ENCODE measurements around the gene UGT2A2. TPM values are rescaled to one million over a fixed set of nuclear protein-coding genes. Genes with fewer than 3 reads are reported as not detected.
"Not testable (repeated sequence)": the region's sequence is repeated elsewhere in the genome, so short reads cannot be mapped to it uniquely, and the experiment has no call there.

The UGT2A2 gene
- total RNA-seq, result not detected
- not detected for polyA plus RNA-seq
- long read RNA-seq, donor 1, result 0 reads
- long read RNA-seq, donor 2, result 0 reads
- long read RNA-seq, donor 3, result 0 reads

GRCh38 chr4:69639542-69639941, at the start of gene UGT2A2:
TSS of gene UGT2A2 (minus strand) at chr4:69639642. CDS start at chr4:69639640, 2 bp downstream.
- intact Hi-C loops (cut with DNase I), result no loop called here
- Histone ChIP-seq H3K36me3 (no peaks in the 10 kb centered on the region), H3K4me1 (ENCODE audit: insufficient read depth) (no peaks in the 10 kb centered on the region), H3K27ac (no peak within 1 kb of the TSS), H3K9me3 (no peaks in the 10 kb centered on the region), H3K27me3 (no peaks in the 10 kb centered on the region), H3K4me3 (no peak within 1 kb of the TSS)
- WGBS, 3 donors, result 90 to 93% (median 91%) methylated on average over 3 of the region's 3 CpGs
- TF ChIP-seq EP300 (IDR thresholded peaks at IDR 0.05) (no peak), POLR2A (IDR thresholded peaks at IDR 0.05) (no peak), CTCF (IDR thresholded peaks at IDR 0.05) (no peak)
- no peak for DNase-seq

GRCh38 chr4:69684804-69685203, 45.4 kb upstream of the UGT2A2 start:
- no peaks in the 10 kb centered on the region for H3K4me1 ChIP-seq (ENCODE audit: insufficient read depth)
- H3K36me3 ChIP-seq, result no peaks in the 10 kb centered on the region
- no peak for DNase-seq
- H3K4me3 ChIP-seq, result no peak overlapping the region
- TF ChIP-seq CTCF (IDR thresholded peaks at IDR 0.05), result no peak
- no peak overlapping the region for H3K27ac ChIP-seq
- WGBS, 3 donors, result 55 to 63% (median 60%) methylated on average over 4 of the region's 4 CpGs
- H3K9me3 ChIP-seq, result no peaks in the 10 kb centered on the region
- no peaks in the 10 kb centered on the region for H3K27me3 ChIP-seq
- intact Hi-C loops (cut with DNase I), result no loop called here

GRCh38 chr4:69668680-69669079, 29.2 kb upstream of the UGT2A2 start:
- DNase-seq, result no peak
- Histone ChIP-seq H3K4me1 (ENCODE audit: insufficient read depth) (no peaks in the 10 kb centered on the region), H3K27me3 (no peaks in the 10 kb centered on the region), H3K4me3 (no peak overlapping the region), H3K36me3 (no peaks in the 10 kb centered on the region), H3K27ac (no peak overlapping the region), H3K9me3 (no peaks in the 10 kb centered on the region)
- no peak for TF ChIP-seq CTCF (IDR thresholded peaks at IDR 0.05)
- no peak for TF ChIP-seq POLR2A (IDR thresholded peaks at IDR 0.05)
- TF ChIP-seq EP300 (IDR thresholded peaks at IDR 0.05), result no peak
- intact Hi-C loops (cut with DNase I), result no loop called here

GRCh38 chr4:69664009-69664408, 24.6 kb upstream of the UGT2A2 start:
- H3K9me3 ChIP-seq; H3K27me3 ChIP-seq; H3K4me3 ChIP-seq; intact Hi-C loops (cut with DNase I); H3K27ac ChIP-seq; H3K4me1 ChIP-seq (ENCODE audit: insufficient read depth); DNase-seq; H3K36me3 ChIP-seq: not testable (repeated sequence)
- 82 to 93% (median 87%) methylated on average over 22 of the region's 22 CpGs for WGBS, 3 donors

- H3K4me3 ChIP-seq; H3K27ac ChIP-seq; H3K36me3 ChIP-seq; intact Hi-C loops (cut with DNase I); DNase-seq; H3K9me3 ChIP-seq; H3K27me3 ChIP-seq; H3K4me1 ChIP-seq (ENCODE audit: insufficient read depth): not testable (repeated sequence)
- 65 to 75% (median 68%) methylated on average over 4 of the region's 4 CpGs for WGBS, 3 donors
Observed at GRCh38 chr4:69661130-69661803, 21.8 kb upstream of the UGT2A2 start.
